Measurements from ENCODE around the gene SH3D19.
A peak's percentile ranks its signal among the peaks of the same experiment; 100 is the strongest.

GRCh38 chr4:151117371-151117962 lies 207.9 kb downstream of the SH3D19 start:
- TF ChIP-seq POLR2A (IDR thresholded peaks at IDR 0.05) = no peak
- peak; percentile 55 to 72 (median 63) for TF ChIP-seq CTCF (IDR thresholded peaks at IDR 0.05)

Data from transverse colon (tissue), 3 donors.